Fibroblast of skin of left quadriceps (primary cell): Measurements from ENCODE around the gene ZMAT2.
"Not testable (repeated sequence)": the region's sequence is repeated elsewhere in the genome, so short reads cannot be mapped to it uniquely, and the experiment has no call there.

ENCODE experiments used
- DNase-seq, 2 experiments: peaks; one replicate each; pipeline ENCODE4 v3.0.0-alpha.2; 2013; ENCODE audit warnings: low read depth in 2 of 2

ZMAT2 gene

GRCh38 chr5:140700177-140701144, at the start of gene ZMAT2:
Gene ZMAT2, plus strand, starts transcription at chr5:140700447. Its CDS starts 14 bp downstream, at chr5:140700461.
- peak; percentile 95 for DNase-seq

GRCh38 chr5:140658870-140659269, 41.4 kb upstream of the ZMAT2 start:
- DNase-seq: no peak

GRCh38 chr5:140660371-140660770, 39.9 kb upstream of the ZMAT2 start:
- not testable (repeated sequence) for DNase-seq

GRCh38 chr5:140664030-140664358, 36.3 kb upstream of the ZMAT2 start:
- DNase-seq: no peak

GRCh38 chr5:140664359-140665119, 35.7 kb upstream of the ZMAT2 start, which contains the start of gene WDR55:
Gene WDR55, plus strand, starts transcription at chr5:140664904. Its CDS starts 9 bp downstream, at chr5:140664913.
- peak; percentile 79 to 82 for DNase-seq

GRCh38 chr5:140671035-140671434, 29.2 kb upstream of the ZMAT2 start:
- DNase-seq: not testable (repeated sequence)

GRCh38 chr5:140671472-140672125, 28.6 kb upstream of the ZMAT2 start:
- DNase-seq: no peak

GRCh38 chr5:140672455-140673186, 27.6 kb upstream of the ZMAT2 start:
- DNase-seq: no peak

- no peak for DNase-seq
Observed at GRCh38 chr5:140673187-140673976, 26.9 kb upstream of the ZMAT2 start, which contains the start of gene DND1. Gene DND1, minus strand, starts transcription at chr5:140673576. Its CDS starts 34 bp downstream, at chr5:140673542.

GRCh38 chr5:140674211-140674610, 26.0 kb upstream of the ZMAT2 start:
- no peak for DNase-seq

GRCh38 chr5:140674629-140675028, 25.6 kb upstream of the ZMAT2 start:
- DNase-seq: no peak

- no peak for DNase-seq
Observed at GRCh38 chr5:140677947-140678346, 22.3 kb upstream of the ZMAT2 start.

- DNase-seq: no peak
Observed at GRCh38 chr5:140678993-140679392, 21.3 kb upstream of the ZMAT2 start.

- no peak for DNase-seq
Observed at GRCh38 chr5:140690376-140690932, 9.8 kb upstream of the ZMAT2 start.

GRCh38 chr5:140690941-140691924, 9.0 kb upstream of the ZMAT2 start, which contains the start of the genes HARS1 and HARS2:
Gene HARS1, minus strand, starts transcription at chr5:140691370. Its CDS starts 66 bp downstream, at chr5:140691304.
Gene HARS2, plus strand, starts transcription at chr5:140691455. Its CDS starts 194 bp downstream, at chr5:140691649.
- DNase-seq: peak; percentile 79 to 82

- DNase-seq: no peak
Observed at GRCh38 chr5:140694276-140694675, 6.0 kb upstream of the ZMAT2 start.

GRCh38 chr5:140696891-140697492, 3.3 kb upstream of the ZMAT2 start:
- no peak for DNase-seq

GRCh38 chr5:140707812-140708211, 7.6 kb downstream of the ZMAT2 start:
- no peak for DNase-seq
